Measurements from ENCODE around the gene PTK6. TPM values are rescaled to one million over a fixed set of nuclear protein-coding genes. Genes with fewer than 3 reads are reported as not detected.

Gene PTK6
- total RNA-seq, 6 experiments from 2014 or later: 0.07 TPM; not detected in 4

DNA sequence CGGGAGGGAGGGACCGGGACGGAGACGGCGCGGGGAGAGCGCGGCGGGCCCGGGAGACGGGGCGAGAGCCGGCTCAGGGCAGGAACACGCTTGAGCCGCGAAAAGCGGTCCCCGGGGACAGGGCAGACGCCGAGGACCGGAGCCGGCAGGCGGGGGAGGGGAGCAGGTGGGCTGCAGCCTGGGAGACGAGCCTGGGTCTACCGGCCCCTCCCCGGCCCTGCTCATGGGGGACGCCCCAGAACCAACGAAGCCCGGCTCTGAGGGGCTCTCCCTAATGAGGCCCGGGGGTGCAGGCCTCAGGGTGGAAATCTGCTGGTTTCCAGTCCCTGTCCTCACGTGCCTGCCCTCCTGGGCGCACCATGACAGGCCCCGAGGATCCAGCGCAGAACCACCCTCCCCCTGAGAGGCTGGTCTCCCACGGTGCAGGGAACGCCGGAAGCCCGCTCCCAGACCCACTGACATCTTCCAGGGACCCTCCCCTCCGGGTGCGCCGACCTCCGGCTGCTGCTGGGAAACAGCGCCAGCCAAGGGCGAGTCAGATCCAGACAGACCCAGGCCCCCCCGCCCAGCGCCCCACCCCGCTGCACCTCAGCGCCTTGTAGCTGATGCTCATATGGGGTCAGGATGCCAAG, 37.7 kb downstream of the PTK6 start:
- Mint-ChIP-seq H3K4me3 (no peak overlapping the region), H3K9me3 (peaks cover 5% of the 10 kb centered on the region; the same call in 1 of the 2 replicates), H3K4me1 (ENCODE audit: low read depth) (no peaks in the 10 kb centered on the region), H3K27me3 (ENCODE audit: insufficient read depth) (peaks cover 8% of the 10 kb centered on the region), H3K36me3 (ENCODE audit: low read depth) (no peaks in the 10 kb centered on the region), H3K27ac (no peak overlapping the region)
- TF ChIP-seq, protein P1, sequence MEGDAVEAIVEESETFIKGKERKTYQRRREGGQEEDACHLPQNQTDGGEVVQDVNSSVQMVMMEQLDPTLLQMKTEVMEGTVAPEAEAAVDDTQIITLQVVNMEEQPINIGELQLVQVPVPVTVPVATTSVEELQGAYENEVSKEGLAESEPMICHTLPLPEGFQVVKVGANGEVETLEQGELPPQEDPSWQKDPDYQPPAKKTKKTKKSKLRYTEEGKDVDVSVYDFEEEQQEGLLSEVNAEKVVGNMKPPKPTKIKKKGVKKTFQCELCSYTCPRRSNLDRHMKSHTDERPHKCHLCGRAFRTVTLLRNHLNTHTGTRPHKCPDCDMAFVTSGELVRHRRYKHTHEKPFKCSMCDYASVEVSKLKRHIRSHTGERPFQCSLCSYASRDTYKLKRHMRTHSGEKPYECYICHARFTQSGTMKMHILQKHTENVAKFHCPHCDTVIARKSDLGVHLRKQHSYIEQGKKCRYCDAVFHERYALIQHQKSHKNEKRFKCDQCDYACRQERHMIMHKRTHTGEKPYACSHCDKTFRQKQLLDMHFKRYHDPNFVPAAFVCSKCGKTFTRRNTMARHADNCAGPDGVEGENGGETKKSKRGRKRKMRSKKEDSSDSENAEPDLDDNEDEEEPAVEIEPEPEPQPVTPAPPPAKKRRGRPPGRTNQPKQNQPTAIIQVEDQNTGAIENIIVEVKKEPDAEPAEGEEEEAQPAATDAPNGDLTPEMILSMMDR (IDR thresholded peaks at IDR 0.05): no peak
- no peak for DNase-seq

DNA sequence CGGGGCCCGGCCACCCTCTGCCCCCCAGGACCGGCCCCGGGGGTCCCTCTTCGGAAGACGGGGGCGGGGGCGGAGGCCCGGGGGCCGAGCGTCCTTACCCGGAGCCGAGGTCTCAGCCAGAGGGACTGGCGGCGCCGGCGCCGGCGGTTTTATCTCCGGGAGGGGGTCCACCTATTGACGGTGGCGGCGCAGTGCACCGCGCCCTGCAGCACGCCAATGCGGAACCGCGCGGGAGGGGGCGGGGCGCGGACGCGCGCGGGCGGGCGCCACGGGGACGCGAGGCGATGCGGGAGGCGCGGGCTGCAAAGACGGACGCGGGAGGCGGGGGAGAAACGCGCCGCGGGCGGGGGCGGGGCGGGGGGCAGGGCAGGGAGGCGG, 38.2 kb downstream of the PTK6 start, which contains the start of gene EEF1A2:
TSS of gene EEF1A2 (minus strand) at position 124 of the 378 bp plus-strand sequence. CDS start 1,320 bp downstream, outside the sequence.
- no peak for DNase-seq
- H3K4me1 Mint-ChIP-seq (ENCODE audit: low read depth): no peaks in the 10 kb centered on the region
- H3K36me3 Mint-ChIP-seq (ENCODE audit: low read depth): no peaks in the 10 kb centered on the region
- TF ChIP-seq, protein P1 (IDR thresholded peaks at IDR 0.05): peak; percentile 13; the same call in 1 of the 2 replicates
- no peak within 1 kb of the TSS for H3K27ac Mint-ChIP-seq
- peaks cover under 1% of the 10 kb centered on the region; the same call in 1 of the 2 replicates for H3K9me3 Mint-ChIP-seq
- H3K27me3 Mint-ChIP-seq (ENCODE audit: insufficient read depth): peaks cover 3% of the 10 kb centered on the region; the same call in 1 of the 2 replicates
- no peak within 1 kb of the TSS for H3K4me3 Mint-ChIP-seq

DNA sequence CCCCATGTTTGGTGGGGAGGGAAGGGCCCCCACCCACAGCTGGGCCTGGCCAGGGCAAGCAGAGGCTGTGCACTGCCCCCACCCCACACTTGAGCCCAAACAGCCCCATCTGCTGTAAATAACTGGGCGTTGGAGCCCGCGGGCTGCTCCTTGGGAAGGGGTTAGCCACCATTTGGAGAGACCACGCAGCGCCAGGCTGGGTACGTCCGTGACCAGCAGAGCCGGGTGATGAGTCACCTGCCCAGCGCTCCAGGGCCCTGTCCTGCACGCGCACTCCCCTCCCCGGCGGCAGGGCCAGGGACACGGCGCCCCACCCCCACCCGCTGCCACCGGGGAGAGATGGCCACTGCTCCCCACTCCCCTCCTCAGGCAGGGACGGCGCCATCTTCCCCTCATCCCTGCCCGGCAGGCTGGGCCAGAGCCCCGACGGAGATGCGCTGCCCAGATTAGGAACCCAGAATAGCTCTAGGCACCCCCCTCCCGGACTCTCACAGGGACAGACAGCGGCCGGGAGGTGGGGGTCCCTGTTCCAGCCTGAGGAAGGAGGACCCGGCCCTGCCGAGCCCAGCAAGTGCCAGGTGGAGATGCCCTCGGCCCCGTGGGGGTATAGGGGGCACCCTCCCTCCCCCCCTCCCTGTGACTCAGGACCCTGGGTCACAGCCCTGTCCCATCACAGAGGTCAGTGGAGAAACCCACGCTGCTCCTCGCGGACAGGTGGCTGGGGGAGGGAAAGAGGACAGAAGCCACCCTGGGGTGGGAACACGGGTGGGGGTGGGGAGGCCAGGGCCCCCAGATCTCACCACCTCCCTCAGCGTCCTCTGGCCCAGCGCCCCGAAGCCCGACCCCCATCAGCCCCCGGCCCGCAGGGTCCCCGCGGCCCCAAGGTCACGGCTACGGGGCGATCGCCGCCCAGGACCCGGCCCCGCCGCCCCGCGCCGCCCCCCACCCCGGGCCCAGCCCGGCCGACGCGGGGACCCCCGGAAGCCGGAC, 38.9 kb downstream of the PTK6 start:
- no peaks in the 10 kb centered on the region for H3K36me3 Mint-ChIP-seq (ENCODE audit: low read depth)

DNA sequence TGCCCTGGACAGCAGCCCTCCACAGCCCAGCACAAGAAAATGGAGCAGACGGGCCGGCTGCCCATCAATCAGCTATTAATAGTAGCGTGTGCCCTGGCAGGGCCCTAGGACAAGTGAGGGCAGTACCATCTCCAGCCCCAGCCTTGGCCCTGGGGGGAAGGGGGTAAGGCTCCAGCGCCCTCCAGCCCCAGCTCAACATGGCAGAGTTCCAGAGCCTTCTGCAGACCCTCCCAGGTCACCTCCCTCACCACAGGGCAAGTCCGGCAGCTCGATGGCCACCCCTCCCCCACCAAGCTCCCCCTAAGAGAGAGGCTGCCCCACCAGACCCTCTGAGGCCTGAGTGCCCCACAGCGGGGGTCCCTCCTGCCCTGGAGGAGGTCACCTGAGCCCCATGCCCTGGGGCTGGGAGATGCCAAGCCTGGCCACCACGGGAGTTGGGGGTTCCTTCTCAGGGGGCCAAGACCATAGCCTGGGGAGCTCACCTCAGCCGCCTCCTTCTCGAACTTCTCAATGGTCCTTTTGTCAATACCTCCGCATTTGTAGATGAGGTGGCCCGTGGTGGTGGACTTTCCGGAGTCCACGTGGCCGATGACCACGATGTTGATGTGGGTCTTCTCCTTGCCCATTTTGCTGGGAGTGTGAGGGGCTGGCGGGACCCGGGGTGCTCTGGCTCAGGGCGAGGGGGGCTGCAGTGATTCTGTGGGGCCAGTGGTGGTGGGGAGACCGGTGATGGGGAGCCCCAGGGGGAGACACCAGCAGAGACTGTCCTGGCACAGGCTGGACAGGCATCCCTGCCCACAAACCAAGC, 39.8 kb downstream of the PTK6 start:
- H3K4me3 Mint-ChIP-seq: no peak overlapping the region
- peaks cover 2% of the 10 kb centered on the region; the same call in 1 of the 2 replicates for H3K9me3 Mint-ChIP-seq
- no peak for DNase-seq
- H3K27ac Mint-ChIP-seq: no peak overlapping the region
- no peaks in the 10 kb centered on the region for H3K36me3 Mint-ChIP-seq (ENCODE audit: low read depth)
- TF ChIP-seq, protein P1 (IDR thresholded peaks at IDR 0.05): no peak
- H3K27me3 Mint-ChIP-seq (ENCODE audit: insufficient read depth): no peaks in the 10 kb centered on the region; the same call in 1 of the 2 replicates
- no peaks in the 10 kb centered on the region for H3K4me1 Mint-ChIP-seq (ENCODE audit: low read depth)

More for the DNA sequence above, 38.9 kb downstream of the PTK6 start:
- no peak overlapping the region for H3K4me3 Mint-ChIP-seq
- TF ChIP-seq, protein P1 (IDR thresholded peaks at IDR 0.05): no peak
- H3K9me3 Mint-ChIP-seq: no peaks in the 10 kb centered on the region
- no peaks in the 10 kb centered on the region; the same call in 1 of the 2 replicates for H3K27me3 Mint-ChIP-seq (ENCODE audit: insufficient read depth)
- DNase-seq: peak; percentile 12
- no peaks in the 10 kb centered on the region for H3K4me1 Mint-ChIP-seq (ENCODE audit: low read depth)
- no peak overlapping the region for H3K27ac Mint-ChIP-seq

DNA sequence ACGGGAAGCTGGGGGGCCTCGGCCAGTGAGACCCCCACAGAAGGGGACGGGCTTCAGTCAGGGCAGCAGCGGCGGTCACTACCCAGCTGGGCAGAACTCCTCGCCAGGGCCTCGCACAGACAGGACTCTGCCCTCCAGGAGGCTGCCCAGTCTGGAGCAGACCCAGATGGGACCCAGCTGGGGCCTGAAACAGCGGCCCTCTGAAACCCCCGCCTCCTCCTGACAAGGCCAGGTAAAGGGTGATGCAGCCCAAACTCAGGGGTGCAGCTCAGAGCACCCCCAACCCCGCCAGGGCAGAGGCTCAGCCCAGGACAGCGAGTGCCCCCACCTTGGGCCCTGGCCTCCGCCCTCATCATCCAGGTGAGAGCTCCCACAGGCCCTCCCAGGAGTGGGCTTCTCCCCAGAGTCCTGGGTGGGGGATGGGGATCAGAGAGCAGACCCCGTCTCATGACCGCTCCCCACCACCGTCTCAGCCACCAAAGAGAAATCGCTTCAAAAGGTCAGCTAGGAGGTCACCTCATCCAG, 40.5 kb downstream of the PTK6 start:
- TF ChIP-seq, protein P1 (IDR thresholded peaks at IDR 0.05): no peak
- no peaks in the 10 kb centered on the region for H3K4me1 Mint-ChIP-seq (ENCODE audit: low read depth)
- DNase-seq: no peak
- no peak overlapping the region for H3K27ac Mint-ChIP-seq
- H3K36me3 Mint-ChIP-seq (ENCODE audit: low read depth): no peaks in the 10 kb centered on the region
- peak overlapping the region; percentile 71 for H3K4me3 Mint-ChIP-seq
- peaks cover 5% of the 10 kb centered on the region; the same call in 1 of the 2 replicates for H3K9me3 Mint-ChIP-seq
- H3K27me3 Mint-ChIP-seq (ENCODE audit: insufficient read depth): no peaks in the 10 kb centered on the region; the same call in 1 of the 2 replicates

Data from HFFc6 (cell line).